ENCODE data around the gene USP44. TPM values are rescaled to one million over a fixed set of nuclear protein-coding genes. Genes with fewer than 3 reads are reported as not detected.

Gene USP44
- total and polyA plus RNA-seq, 10 of the 15 experiments (the other 5 are each of a cell fraction or from before 2014, with no cell fraction given): 0.02 to 0.26 (median 0.12) TPM; not detected in 6

- ATAC-seq (no peak), FAIRE-seq (no peak), DNase-seq (ENCODE audit: low read depth, low spot score) (no peak)
- Histone ChIP-seq H3K27me3 (replicated peaks in 1 of 2; ENCODE audit: control insufficient read depth in 2 of 2, insufficient read depth in 2 of 2, low read length in 1 of 2) (no peaks in the 10 kb centered on the region), H3K4me2 (ENCODE audit: control insufficient read depth, insufficient read depth) (no peak overlapping the region), H3K9me3 (replicated peaks; ENCODE audit: control insufficient read depth, insufficient read depth, low read length) (no peaks in the 10 kb centered on the region), H4K20me1 (ENCODE audit: control insufficient read depth, insufficient read depth) (no peaks in the 10 kb centered on the region), H3K9ac (ENCODE audit: control insufficient read depth, insufficient read depth, low read length) (no peak overlapping the region), H3K27ac (ENCODE audit: control insufficient read depth, insufficient read depth) (no peak overlapping the region), H3K79me2 (ENCODE audit: control insufficient read depth, insufficient read depth, low read length) (no peaks in the 10 kb centered on the region; the same call in 1 of the 2 replicates), H3K4me3 (no peak overlapping the region), H3K4me1 (ENCODE audit: control insufficient read depth, insufficient read depth, low read length) (no peaks in the 10 kb centered on the region), H3K36me3 (ENCODE audit: control insufficient read depth in 2 of 2, insufficient read depth in 2 of 2, low read length in 1 of 2) (peaks cover 7 to 19% of the 10 kb centered on the region in 2 experiments), H2AFZ (ENCODE audit: control insufficient read depth, low read depth, low read length) (no peak overlapping the region)
- ChIA-PET POLR2A (no interaction called here), RAD21 (ENCODE audit: unreplicated experiment) (no interaction called here), CTCF (interaction anchor here (0.6 kb wide), 1 partner anchor 32 kb away, joined by 3 read pairs; no protein-coding TSS in a partner anchor), SMC1A (ENCODE audit: uncharacterized antibody, unreplicated experiment) (no interaction called here)
- TF ChIP-seq TCF3 (IDR thresholded peaks at IDR 0.05; ENCODE audit: borderline replicate concordance, insufficient read depth, low read depth, low read length): no peak
- WGBS (ENCODE audit: insufficient coverage, insufficient replicate concordance, low lambda C conversion rate, missing lambda C conversion rate): 89% methylated on average over 5 of the region's 5 CpGs
- BruUV-seq (replicated peaks): no TSS peak
- intact Hi-C loops (cut with micrococcal nuclease; ENCODE audit: unreplicated experiment): no loop called here
- in situ Hi-C loops (cut with MboI): no loop called here
These were observed 46.2 kb downstream of the USP44 start for GRCh38 chr12:95505039-95505438.

DNA sequence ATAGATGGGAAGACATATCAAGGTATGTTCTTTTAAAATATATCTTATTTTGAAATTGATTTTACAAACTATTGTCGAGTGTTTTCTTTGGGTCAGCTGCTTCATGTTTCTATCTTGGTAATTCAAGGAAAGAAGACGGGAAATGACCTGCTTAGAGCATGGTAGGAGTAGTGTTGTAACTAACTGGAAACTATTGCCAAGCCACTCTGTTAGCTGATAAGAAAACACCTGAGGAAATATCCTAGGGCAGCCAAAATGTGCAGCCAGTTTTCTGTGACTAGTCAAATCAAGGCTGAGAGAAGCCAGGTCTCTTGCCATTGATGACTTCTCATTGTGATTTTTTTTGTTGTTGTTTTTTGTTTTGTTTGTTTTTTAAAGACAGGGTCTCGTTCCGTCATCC lies 47.1 kb downstream of the USP44 start:
- Histone ChIP-seq H3K4me3 (no peak overlapping the region), H3K4me2 (ENCODE audit: control insufficient read depth, insufficient read depth) (no peak overlapping the region), H3K27ac (ENCODE audit: control insufficient read depth, insufficient read depth) (no peak overlapping the region), H3K9ac (ENCODE audit: control insufficient read depth, insufficient read depth, low read length) (no peak overlapping the region), H2AFZ (ENCODE audit: control insufficient read depth, low read depth, low read length) (no peak overlapping the region), H3K79me2 (ENCODE audit: control insufficient read depth, insufficient read depth, low read length) (no peaks in the 10 kb centered on the region; the same call in 1 of the 2 replicates), H3K27me3 (replicated peaks in 1 of 2; ENCODE audit: control insufficient read depth in 2 of 2, insufficient read depth in 2 of 2, low read length in 1 of 2) (no peaks in the 10 kb centered on the region), H4K20me1 (ENCODE audit: control insufficient read depth, insufficient read depth) (no peaks in the 10 kb centered on the region), H3K36me3 (ENCODE audit: control insufficient read depth in 2 of 2, insufficient read depth in 2 of 2, low read length in 1 of 2) (peaks cover 8 to 19% of the 10 kb centered on the region in 2 experiments; a peak in 3 of 4 replicates), H3K4me1 (ENCODE audit: control insufficient read depth, insufficient read depth, low read length) (no peaks in the 10 kb centered on the region), H3K9me3 (replicated peaks; ENCODE audit: control insufficient read depth, insufficient read depth, low read length) (peaks cover 4% of the 10 kb centered on the region; the same call in 2 of the 3 replicates)
- ChIA-PET POLR2A (no interaction called here), CTCF (no interaction called here), SMC1A (ENCODE audit: uncharacterized antibody, unreplicated experiment) (no interaction called here), RAD21 (ENCODE audit: unreplicated experiment) (no interaction called here)
- DNase-seq (ENCODE audit: low read depth, low spot score): no peak
- 97% methylated on average over 4 of the region's 4 CpGs for WGBS (ENCODE audit: insufficient coverage, insufficient replicate concordance, low lambda C conversion rate, missing lambda C conversion rate)
- in situ Hi-C loops (cut with MboI) (no loop called here), intact Hi-C loops (cut with micrococcal nuclease; ENCODE audit: unreplicated experiment) (no loop called here)
- no peak for ATAC-seq
- no peak for FAIRE-seq
- BruUV-seq (replicated peaks): no TSS peak
- no peak for TF ChIP-seq KAT2A (conservative IDR thresholded peaks at IDR 0.05; ENCODE audit: control insufficient read depth, low read depth, low read length)
- no peak for TF ChIP-seq POU2F2 (IDR thresholded peaks at IDR 0.05; ENCODE audit: borderline replicate concordance, low read depth, low read length)
- TF ChIP-seq, protein P1, sequence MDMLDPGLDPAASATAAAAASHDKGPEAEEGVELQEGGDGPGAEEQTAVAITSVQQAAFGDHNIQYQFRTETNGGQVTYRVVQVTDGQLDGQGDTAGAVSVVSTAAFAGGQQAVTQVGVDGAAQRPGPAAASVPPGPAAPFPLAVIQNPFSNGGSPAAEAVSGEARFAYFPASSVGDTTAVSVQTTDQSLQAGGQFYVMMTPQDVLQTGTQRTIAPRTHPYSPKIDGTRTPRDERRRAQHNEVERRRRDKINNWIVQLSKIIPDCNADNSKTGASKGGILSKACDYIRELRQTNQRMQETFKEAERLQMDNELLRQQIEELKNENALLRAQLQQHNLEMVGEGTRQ (IDR thresholded peaks at IDR 0.05; ENCODE audit: borderline replicate concordance, low read depth, low read length): no peak
- TF ChIP-seq RAD21 (IDR thresholded peaks at IDR 0.05; ENCODE audit: insufficient read depth, low read depth, low read length): no peak
- TF ChIP-seq MYC (IDR thresholded peaks at IDR 0.05; ENCODE audit: insufficient read depth, insufficient read length, insufficient replicate concordance, low read length, severe bottlenecking): no peak
- TF ChIP-seq NR2F1 (conservative IDR thresholded peaks at IDR 0.05): no peak
- no peak for TF ChIP-seq ZNF24 (IDR thresholded peaks at IDR 0.05)

Measured in GM12878 (cell line).